Mononuclear cell (primary cell): ENCODE results near the gene S100A16. TPM values are rescaled to one million over a fixed set of nuclear protein-coding genes. Genes with fewer than 3 reads are reported as not detected.

ENCODE experiments used
- H3K27me3 ChIP-seq: 2 replicates; pipeline ENCODE4 v1.6.0; 2011; ENCODE audit warnings: low read length, control low read depth; ENCODE audit not compliant: insufficient read depth
- H3K4me1 ChIP-seq: 2 replicates; pipeline ENCODE4 v1.5.1; 2011; ENCODE audit warnings: mild to moderate bottlenecking, low read length, control low read depth; ENCODE audit not compliant: insufficient read depth
- H3K4me3 ChIP-seq: 2 replicates; pipeline ENCODE4 v1.5.1; 2011; ENCODE audit warnings: mild to moderate bottlenecking, low read length, moderate library complexity
- H3K9me3 ChIP-seq: 2 replicates; pipeline ENCODE4 v1.5.1; 2011; ENCODE audit warnings: low read depth, mild to moderate bottlenecking, control low read depth, low read length
- total RNA-seq: library from RNA; depleted of rRNA; stranded (reverse); fragments of >200 nt; gene quantifications from one replicate; pipeline ENCODE4 v1.2.3, GENCODE V29; 2012

S100A16 gene
- total RNA-seq, 1 donor, result not detected

DNA sequence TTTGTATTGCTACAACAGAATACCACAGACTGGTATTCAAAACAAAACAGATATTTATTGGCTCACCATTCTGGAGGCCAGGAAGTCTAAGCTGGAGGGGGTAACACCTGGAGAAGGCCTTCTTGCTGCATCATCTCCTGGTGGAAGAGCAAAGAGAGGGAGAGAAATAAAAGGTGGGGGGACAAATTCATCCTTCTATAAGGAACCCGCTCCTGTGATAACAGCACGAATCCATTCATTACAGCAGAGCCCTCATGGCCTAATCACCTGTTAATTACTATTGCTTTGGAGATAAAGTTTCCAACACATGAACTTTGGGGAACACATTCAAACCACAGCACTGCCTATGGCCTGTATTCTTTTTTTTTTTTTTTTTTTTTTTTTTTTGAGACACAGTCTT, 52.7 kb downstream of the S100A16 start:
- Histone ChIP-seq H3K4me3 (no peak overlapping the region), H3K27me3 (no peaks in the 10 kb centered on the region), H3K4me1 (peaks cover 28% of the 10 kb centered on the region), H3K9me3 (no peaks in the 10 kb centered on the region)

DNA sequence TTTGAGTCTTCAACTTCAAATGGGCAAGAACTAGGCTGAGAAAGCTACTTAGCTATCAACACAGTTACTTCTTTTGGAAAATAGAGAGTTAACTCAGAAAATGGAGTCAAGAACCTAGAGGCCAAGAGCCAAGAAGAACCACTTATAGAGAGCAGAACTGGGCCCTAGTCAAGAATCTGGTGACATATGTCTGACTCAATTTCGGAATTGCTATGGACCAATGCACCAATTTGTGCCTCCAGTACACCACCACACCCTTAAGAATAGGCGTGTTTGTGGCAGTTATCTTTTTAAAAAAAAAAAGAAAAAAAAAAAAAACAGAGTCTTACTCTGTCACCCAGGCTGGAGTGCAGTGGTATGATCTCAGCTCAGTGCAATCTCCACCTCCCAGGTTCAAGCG, 55.1 kb downstream of the S100A16 start:
- H3K9me3 ChIP-seq, result no peaks in the 10 kb centered on the region
- no peak overlapping the region for H3K4me3 ChIP-seq
- peaks cover 26% of the 10 kb centered on the region for H3K4me1 ChIP-seq
- no peaks in the 10 kb centered on the region for H3K27me3 ChIP-seq

Other genes with a start within 250 kb of the S100A16 start
- 428 TPM for gene S100A12, start 237.5 kb downstream of the S100A16 start, total RNA-seq
- 801 TPM for gene S100A8, start 222.1 kb downstream of the S100A16 start, total RNA-seq
- gene S100A7A, start 196.6 kb downstream of the S100A16 start, total RNA-seq, result not detected
- not detected for gene S100A7, start 152.5 kb downstream of the S100A16 start, total RNA-seq
- gene S100A6, start 77.1 kb downstream of the S100A16 start, total RNA-seq, result 283 TPM
- gene S100A5, start 72.2 kb downstream of the S100A16 start, total RNA-seq, result not detected
- 793 TPM for gene S100A4, start 67.3 kb downstream of the S100A16 start, total RNA-seq
- not detected for gene S100A3, start 63.9 kb downstream of the S100A16 start, total RNA-seq
- gene S100A2, start 47.3 kb downstream of the S100A16 start, total RNA-seq, result 0.21 TPM
- gene S100A14, start 3.2 kb upstream of the S100A16 start, total RNA-seq, result not detected
- gene S100A13, start 14.4 kb upstream of the S100A16 start, total RNA-seq, result 1.2 TPM
- gene S100A1, start 15.3 kb upstream of the S100A16 start, total RNA-seq, result not detected
- 75.2 TPM for gene CHTOP, start 20.9 kb upstream of the S100A16 start, total RNA-seq
- gene SNAPIN, start 45.6 kb upstream of the S100A16 start, total RNA-seq, result 10.2 TPM
- 138 TPM for gene ILF2, start 57.9 kb upstream of the S100A16 start, total RNA-seq
- gene NPR1, start 65.6 kb upstream of the S100A16 start, total RNA-seq, result not detected
- gene INTS3, start 114.9 kb upstream of the S100A16 start, total RNA-seq, result 11.6 TPM
- gene SLC27A3, start 162.3 kb upstream of the S100A16 start, total RNA-seq, result 7.5 TPM